ENCODE measurements around the gene PLAC9. TPM values are rescaled to one million over a fixed set of nuclear protein-coding genes. Genes with fewer than 3 reads are reported as not detected.
"Not testable (repeated sequence)": the region's sequence is repeated elsewhere in the genome, so short reads cannot be mapped to it uniquely, and the experiment has no call there.

Gene PLAC9
- polyA plus RNA-seq (ENCODE audit: insufficient read length in 4 of 4): 10 to 100 TPM; 12.6 to 43.2 (median 22.8) TPM

GRCh38 chr10:80132299-80133139 is at the start of gene PLAC9:
Gene PLAC9, plus strand, starts transcription at chr10:80132730. Its CDS starts 33 bp downstream, at chr10:80132763.
- peak in 2 of 4 donors; percentile 22 to 23 for DNase-seq (ENCODE audit: low read depth in 4 of 4, low spot score in 3 of 4)

GRCh38 chr10:80090121-80090520 is 42.4 kb upstream of the PLAC9 start:
- no peak for DNase-seq (ENCODE audit: low read depth in 4 of 4, low spot score in 3 of 4)

- no peak for DNase-seq (ENCODE audit: low read depth in 4 of 4, low spot score in 3 of 4)
These were observed 38.3 kb upstream of the PLAC9 start for GRCh38 chr10:80094231-80094630.

GRCh38 chr10:80098272-80098671 is 34.3 kb upstream of the PLAC9 start:
- DNase-seq (ENCODE audit: low read depth in 4 of 4, low spot score in 3 of 4): not testable (repeated sequence)

- DNase-seq (ENCODE audit: low read depth in 4 of 4, low spot score in 3 of 4): not testable (repeated sequence)
These were observed 33.2 kb upstream of the PLAC9 start for GRCh38 chr10:80099295-80099694.

- no peak for DNase-seq (ENCODE audit: low read depth in 4 of 4, low spot score in 3 of 4)
These were observed 32.4 kb upstream of the PLAC9 start for GRCh38 chr10:80100116-80100515.

GRCh38 chr10:80100861-80101695 is 31.5 kb upstream of the PLAC9 start:
- no peak for DNase-seq (ENCODE audit: low read depth in 4 of 4, low spot score in 3 of 4)

GRCh38 chr10:80104066-80104926 is 28.2 kb upstream of the PLAC9 start:
- peak in 2 of 4 donors; percentile 20 to 23 for DNase-seq (ENCODE audit: low read depth in 4 of 4, low spot score in 3 of 4)

- no peak for DNase-seq (ENCODE audit: low read depth in 4 of 4, low spot score in 3 of 4)
These were observed 23.8 kb upstream of the PLAC9 start for GRCh38 chr10:80108576-80109239.

GRCh38 chr10:80110986-80111385 is 21.5 kb upstream of the PLAC9 start:
- no peak for DNase-seq (ENCODE audit: low read depth in 4 of 4, low spot score in 3 of 4)

- DNase-seq (ENCODE audit: low read depth in 4 of 4, low spot score in 3 of 4): no peak
These were observed 13.9 kb upstream of the PLAC9 start for GRCh38 chr10:80118669-80119068.

- no peak for DNase-seq (ENCODE audit: low read depth in 4 of 4, low spot score in 3 of 4)
These were observed 10.3 kb upstream of the PLAC9 start for GRCh38 chr10:80122110-80122710.

- no peak for DNase-seq (ENCODE audit: low read depth in 4 of 4, low spot score in 3 of 4)
These were observed 9.8 kb upstream of the PLAC9 start for GRCh38 chr10:80122746-80123145.

GRCh38 chr10:80126876-80127275 is 5.7 kb upstream of the PLAC9 start:
- no peak for DNase-seq (ENCODE audit: low read depth in 4 of 4, low spot score in 3 of 4)

GRCh38 chr10:80131499-80131901 is 1.0 kb upstream of the PLAC9 start:
- no peak for DNase-seq (ENCODE audit: low read depth in 4 of 4, low spot score in 3 of 4)

GRCh38 chr10:80133206-80133605 is 676 bp downstream of the PLAC9 start:
- DNase-seq (ENCODE audit: low read depth in 4 of 4, low spot score in 3 of 4): no peak

- DNase-seq (ENCODE audit: low read depth in 4 of 4, low spot score in 3 of 4): not testable (repeated sequence)
These were observed 1.2 kb downstream of the PLAC9 start for GRCh38 chr10:80133687-80134086.

GRCh38 chr10:80136134-80136571 is 3.6 kb downstream of the PLAC9 start:
- peak in 1 of 4 donors; percentile 14 for DNase-seq (ENCODE audit: low read depth in 4 of 4, low spot score in 3 of 4)

- DNase-seq (ENCODE audit: low read depth in 4 of 4, low spot score in 3 of 4): no peak
These were observed 4.7 kb downstream of the PLAC9 start for GRCh38 chr10:80137031-80137862.

All from right renal pelvis (tissue), 4 donors.